Measurements from ENCODE around the gene SLC39A10. TPM values are rescaled to one million over a fixed set of nuclear protein-coding genes. Genes with fewer than 3 reads are reported as not detected.

Gene SLC39A10
- total and polyA plus RNA-seq, 9 of the 15 experiments (the other 6 are each of a cell fraction or from before 2014, with no cell fraction given): 12.5 to 40.1 (median 23.1) TPM

- TF ChIP-seq SOX6 (IDR thresholded peaks at IDR 0.05) (no peak), ZNF395 (CRISPR knock-in tag; IDR thresholded peaks at IDR 0.05) (no peak), NR4A1 (CRISPR knock-in tag; IDR thresholded peaks at IDR 0.05) (no peak), NR4A1 (tag; IDR thresholded peaks at IDR 0.05) (no peak), GATAD2B (IDR thresholded peaks at IDR 0.05; ENCODE audit: borderline replicate concordance) (no peak), ZEB2 (IDR thresholded peaks at IDR 0.05) (no peak), ZNF589 (CRISPR knock-in tag; IDR thresholded peaks at IDR 0.05; ENCODE audit: low read depth) (no peak), FOXK2 (conservative IDR thresholded peaks at IDR 0.05 in 1 of 2, IDR thresholded peaks at IDR 0.05 in 1 of 2; ENCODE audit: low read depth in 2 of 2) (no peak), ZNF740 (CRISPR knock-in tag; IDR thresholded peaks at IDR 0.05) (no peak), ZNF740 (tag; IDR thresholded peaks at IDR 0.05) (no peak), PHF21A (IDR thresholded peaks at IDR 0.05; ENCODE audit: borderline replicate concordance, low read depth) (no peak)
- TF ChIP-seq, protein P1, sequence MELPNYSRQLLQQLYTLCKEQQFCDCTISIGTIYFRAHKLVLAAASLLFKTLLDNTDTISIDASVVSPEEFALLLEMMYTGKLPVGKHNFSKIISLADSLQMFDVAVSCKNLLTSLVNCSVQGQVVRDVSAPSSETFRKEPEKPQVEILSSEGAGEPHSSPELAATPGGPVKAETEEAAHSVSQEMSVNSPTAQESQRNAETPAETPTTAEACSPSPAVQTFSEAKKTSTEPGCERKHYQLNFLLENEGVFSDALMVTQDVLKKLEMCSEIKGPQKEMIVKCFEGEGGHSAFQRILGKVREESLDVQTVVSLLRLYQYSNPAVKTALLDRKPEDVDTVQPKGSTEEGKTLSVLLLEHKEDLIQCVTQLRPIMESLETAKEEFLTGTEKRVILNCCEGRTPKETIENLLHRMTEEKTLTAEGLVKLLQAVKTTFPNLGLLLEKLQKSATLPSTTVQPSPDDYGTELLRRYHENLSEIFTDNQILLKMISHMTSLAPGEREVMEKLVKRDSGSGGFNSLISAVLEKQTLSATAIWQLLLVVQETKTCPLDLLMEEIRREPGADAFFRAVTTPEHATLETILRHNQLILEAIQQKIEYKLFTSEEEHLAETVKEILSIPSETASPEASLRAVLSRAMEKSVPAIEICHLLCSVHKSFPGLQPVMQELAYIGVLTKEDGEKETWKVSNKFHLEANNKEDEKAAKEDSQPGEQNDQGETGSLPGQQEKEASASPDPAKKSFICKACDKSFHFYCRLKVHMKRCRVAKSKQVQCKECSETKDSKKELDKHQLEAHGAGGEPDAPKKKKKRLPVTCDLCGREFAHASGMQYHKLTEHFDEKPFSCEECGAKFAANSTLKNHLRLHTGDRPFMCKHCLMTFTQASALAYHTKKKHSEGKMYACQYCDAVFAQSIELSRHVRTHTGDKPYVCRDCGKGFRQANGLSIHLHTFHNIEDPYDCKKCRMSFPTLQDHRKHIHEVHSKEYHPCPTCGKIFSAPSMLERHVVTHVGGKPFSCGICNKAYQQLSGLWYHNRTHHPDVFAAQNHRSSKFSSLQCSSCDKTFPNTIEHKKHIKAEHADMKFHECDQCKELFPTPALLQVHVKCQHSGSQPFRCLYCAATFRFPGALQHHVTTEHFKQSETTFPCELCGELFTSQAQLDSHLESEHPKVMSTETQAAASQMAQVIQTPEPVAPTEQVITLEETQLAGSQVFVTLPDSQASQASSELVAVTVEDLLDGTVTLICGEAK (IDR thresholded peaks at IDR 0.05): no peak
- TF ChIP-seq, protein P1 (CRISPR knock-in tag; IDR thresholded peaks at IDR 0.05): no peak
- Histone ChIP-seq H2AFZ (ENCODE audit: low read depth, low read length) (no peak overlapping the region), H3K9ac (ENCODE audit: insufficient read depth in 1 of 2, low read depth in 2 of 2, low read length in 2 of 2) (no peak overlapping the region), H3K9me3 (replicated peaks; ENCODE audit: control insufficient read depth, insufficient read depth, low read depth, low read length) (no peaks in the 10 kb centered on the region), H3K79me2 (ENCODE audit: control insufficient read depth, insufficient read depth, low read length) (no peaks in the 10 kb centered on the region), H4K20me1 (replicated peaks; ENCODE audit: control insufficient read depth, insufficient read depth, low read length) (no peaks in the 10 kb centered on the region), H3K36me3 (ENCODE audit: control insufficient read depth, insufficient read depth, low read length) (no peaks in the 10 kb centered on the region), H3K9me1 (ENCODE audit: control insufficient read depth, insufficient read depth, low read length) (no peaks in the 10 kb centered on the region), H3K27me3 (ENCODE audit: control insufficient read depth in 2 of 2, insufficient read depth in 2 of 2, low read length in 2 of 2) (no peaks in the 10 kb centered on the region), H3K4me3 (no peak overlapping the region), H3K4me2 (ENCODE audit: insufficient read depth, low read length) (no peak overlapping the region), H3K27ac (ENCODE audit: extremely low read depth, low read depth, low read length) (no peak overlapping the region), H3K4me1 (replicated peaks in 1 of 2; ENCODE audit: control insufficient read depth in 2 of 2, insufficient read depth in 2 of 2, low read length in 2 of 2) (no peaks in the 10 kb centered on the region)
- no TSS peak for BruUV-seq (replicated peaks)
- no peak for FAIRE-seq
- 67% methylated on average over 1 of the region's 1 CpG for WGBS (ENCODE audit: insufficient coverage, low coverage, missing lambda C conversion rate)
- no peak for ATAC-seq
- ChIA-PET POLR2A (no interaction called here), CTCF (ENCODE audit: low intra/inter-chr PET ratio) (no interaction called here)
- in situ Hi-C loops (cut with MboI): no loop called here
- no peak for DNase-seq (ENCODE audit: extremely low read depth in 1 of 4, low spot score in 3 of 4)
- intact Hi-C loops (cut with micrococcal nuclease): no loop called here
Measured at GRCh38 chr2:195741191-195741590, 84.2 kb downstream of the SLC39A10 start.

All from K562 (cell line).